H1 (cell line): ENCODE measurements around the gene STAC. TPM values are rescaled to one million over a fixed set of nuclear protein-coding genes. Genes with fewer than 3 reads are reported as not detected.

ENCODE experiments used
- CTCF ChIA-PET: fragments of 300-600 bp; sonication (Branson Sonifier 250); formaldehyde crosslinking; loops from one replicate; lab custom pipeline; 2021; ENCODE audit not compliant: partially characterized antibody; lab: Charles Lee
- POLR2A ChIA-PET: fragments of 300-600 bp; sonication (Branson Sonifier 250); formaldehyde crosslinking; loops from one replicate; lab custom pipeline; 2021; ENCODE audit warnings: inconsistent platforms; ENCODE audit not compliant: partially characterized antibody; lab: Charles Lee
- DNase-seq, 2 experiments: peaks; one replicate each; pipeline versions ENCODE4 v3.0.0 to v3.0.0-alpha.2; 2010 to 2022; ENCODE audit warnings: low spot score in 2 of 2, low read depth in 1 of 2, mixed read lengths in 1 of 2
- FAIRE-seq: peaks from 2 replicates; lab custom pipeline; 2011; peaks lifted over from hg19 to GRCh38; lab: Jason Lieb, UNC
- H2AFZ ChIP-seq: 2 replicates; pipeline ENCODE4 v1.8.1; 2012; ENCODE audit warnings: low read length, inconsistent platforms
- H2AK5ac ChIP-seq: 2 replicates; pipeline ENCODE4 v1.6.1; 2013; ENCODE audit warnings: low read depth, low read length
- H2BK120ac ChIP-seq: replicated peaks from 2 replicates; pipeline ENCODE3; 2013; ENCODE audit warnings: low read depth, low read length, inconsistent platforms
- H2BK12ac ChIP-seq: 2 replicates; pipeline ENCODE4 v1.6.1; 2013; ENCODE audit warnings: low read depth, low read length
- H2BK15ac ChIP-seq: 2 replicates; pipeline ENCODE4 v1.6.1; 2013; ENCODE audit warnings: low read length
- H2BK20ac ChIP-seq: 2 replicates; pipeline ENCODE4 v1.6.1; 2013; ENCODE audit warnings: low read length
- H2BK5ac ChIP-seq: 2 replicates; pipeline ENCODE4 v1.6.1; 2013; ENCODE audit warnings: low read depth, low read length
- H3K14ac ChIP-seq: 2 replicates; pipeline ENCODE4 v1.6.1; 2013; ENCODE audit warnings: inconsistent platforms; ENCODE audit not compliant: insufficient read length
- H3K18ac ChIP-seq: 2 replicates; pipeline ENCODE4 v1.6.1; 2013; ENCODE audit warnings: low read length; ENCODE audit errors: extremely low read depth
- H3K23ac ChIP-seq: 2 replicates; pipeline ENCODE4 v1.6.1; 2013; ENCODE audit warnings: inconsistent platforms; ENCODE audit not compliant: insufficient read length
- H3K23me2 ChIP-seq: 2 replicates; pipeline ENCODE4 v1.6.1; 2013; ENCODE audit warnings: low read depth, low read length
- H3K27ac ChIP-seq: 2 replicates; pipeline ENCODE4 v1.6.1; 2011; ENCODE audit warnings: low read depth, low read length, inconsistent platforms
- H3K27me3 ChIP-seq, 4 experiments: replicated peaks in 1 of 4; 1 replicate in 1 of 4; 2 replicates in 3 of 4; pipeline versions ENCODE4 v1.6.1 to v1.8.1; 2011 to 2013; ENCODE audit warnings: low read length in 3 of 4, mild to moderate bottlenecking in 3 of 4, inconsistent platforms in 2 of 4, mixed read lengths in 2 of 4, moderate library complexity in 1 of 4; ENCODE audit not compliant: control insufficient read depth in 3 of 4, insufficient read depth in 3 of 4; ENCODE audit errors: extremely low read depth in 1 of 4
- H3K36me3 ChIP-seq, 4 experiments: 2 replicates each; pipeline versions ENCODE4 v1.6.1 to v1.8.1; 2011 to 2013; ENCODE audit warnings: mild to moderate bottlenecking in 4 of 4, low read length in 3 of 4, moderate library complexity in 2 of 4, control low read depth in 1 of 4, inconsistent platforms in 1 of 4; ENCODE audit not compliant: insufficient read depth in 4 of 4, control insufficient read depth in 2 of 4
- H3K4ac ChIP-seq: replicated peaks from 2 replicates; pipeline ENCODE3; 2013; ENCODE audit warnings: low read length, low read depth, mixed read lengths, inconsistent platforms; ENCODE audit not compliant: insufficient read length
- H3K4me1 ChIP-seq, 4 experiments: replicated peaks in 1 of 4; 1 replicate in 1 of 4; 2 replicates in 3 of 4; pipeline versions ENCODE4 v1.6.1 to v1.8.1; 2011 to 2013; ENCODE audit warnings: low read length in 3 of 4, inconsistent platforms in 2 of 4, mixed read lengths in 1 of 4; ENCODE audit not compliant: insufficient read depth in 4 of 4, control insufficient read depth in 3 of 4
- H3K4me2 ChIP-seq, 2 experiments: 2 replicates each; pipeline versions ENCODE4 v1.6.1 to v1.8.1; 2011 to 2013; ENCODE audit warnings: low read depth in 2 of 2, low read length in 2 of 2, control low read depth in 1 of 2, inconsistent platforms in 1 of 2, mild to moderate bottlenecking in 1 of 2; ENCODE audit not compliant: insufficient read depth in 1 of 2
- H3K4me3 ChIP-seq, 4 experiments: fragments of 200-600, 300-600 bp in 1 of 4; sonication (generic), shearing (Covaris generic), sonication (Bioruptor Twin) in 1 of 4; 2 replicates each; pipeline versions ENCODE4 v1.5.1 to v1.8.1; 2011 to 2016; ENCODE audit warnings: low read length in 4 of 4, low read depth in 3 of 4, control low read depth in 2 of 4, inconsistent platforms in 2 of 4, mild to moderate bottlenecking in 2 of 4, mixed read lengths in 1 of 4, moderate library complexity in 1 of 4; ENCODE audit not compliant: insufficient read depth in 2 of 4; ENCODE audit errors: extremely low read depth in 1 of 4
- H3K56ac ChIP-seq: replicated peaks from 2 replicates; pipeline ENCODE3; 2013; ENCODE audit warnings: low read depth, mild to moderate bottlenecking, mixed read lengths, low read length, inconsistent platforms; ENCODE audit not compliant: insufficient read length
- H3K79me1 ChIP-seq: 2 replicates; pipeline ENCODE4 v1.6.1; 2013; ENCODE audit warnings: low read depth, low read length, control low read depth
- H3K79me2 ChIP-seq, 2 experiments: 2 replicates each; pipeline versions ENCODE4 v1.6.1 to v1.8.1; 2012 to 2013; ENCODE audit warnings: low read length in 2 of 2, mild to moderate bottlenecking in 2 of 2, inconsistent platforms in 1 of 2; ENCODE audit not compliant: insufficient read depth in 2 of 2, control insufficient read depth in 1 of 2
- H3K9ac ChIP-seq, 4 experiments: replicated peaks in 1 of 4; 1 replicate in 1 of 4; 2 replicates in 3 of 4; pipeline versions ENCODE4 v1.6.1 to v1.8.1; 2011 to 2013; ENCODE audit warnings: low read depth in 3 of 4, low read length in 3 of 4, control low read depth in 2 of 4, mild to moderate bottlenecking in 2 of 4, moderate library complexity in 2 of 4, inconsistent platforms in 1 of 4; ENCODE audit errors: extremely low read depth in 1 of 4
- H3K9me3 ChIP-seq, 2 experiments: 2 replicates each; pipeline versions ENCODE4 v1.6.1 to v1.8.1; 2012 to 2013; ENCODE audit warnings: mild to moderate bottlenecking in 2 of 2, moderate library complexity in 2 of 2, control low read depth in 1 of 2, inconsistent platforms in 1 of 2, low read depth in 1 of 2, low read length in 1 of 2, mixed read lengths in 1 of 2; ENCODE audit not compliant: insufficient read depth in 2 of 2
- H4K20me1 ChIP-seq, 2 experiments: replicated peaks in 1 of 2; 2 replicates each; pipeline versions ENCODE3 to v1.8.1; 2011 to 2013; ENCODE audit warnings: inconsistent platforms in 2 of 2, low read length in 2 of 2, mild to moderate bottlenecking in 1 of 2; ENCODE audit not compliant: insufficient read depth in 2 of 2, control insufficient read depth in 1 of 2
- H4K5ac ChIP-seq: 2 replicates; pipeline ENCODE4 v1.6.1; 2013; ENCODE audit warnings: low read length, low read depth, mixed read lengths, inconsistent platforms; ENCODE audit not compliant: insufficient read length
- H4K8ac ChIP-seq: 2 replicates; pipeline ENCODE4 v1.8.0; 2013; ENCODE audit warnings: mild to moderate bottlenecking, moderate library complexity, low read length, inconsistent platforms; ENCODE audit not compliant: insufficient read depth; ENCODE audit errors: extremely low read depth
- H4K91ac ChIP-seq: replicated peaks from 2 replicates; pipeline ENCODE3; 2013; ENCODE audit warnings: low read length, mixed read lengths, inconsistent platforms; ENCODE audit not compliant: insufficient read length
- POU5F1 ChIP-seq: IDR thresholded peaks from 2 replicates; pipeline ENCODE4 v1.6.1; 2011; ENCODE audit warnings: low read depth, mild to moderate bottlenecking, low read length, moderate library complexity
- ZNF274 ChIP-seq: IDR thresholded peaks from 2 replicates; pipeline ENCODE4 v1.7.0; 2012; ENCODE audit warnings: low read length, borderline replicate concordance; ENCODE audit errors: extremely low read depth
- WGBS, 2 experiments: shearing (Covaris generic) in 1 of 2; methylation state at CpG; one replicate each; pipeline versions ENCODE4 v1.1.6 to v1.1.7; 2013 to 2015; ENCODE audit warnings: low lambda C conversion rate in 2 of 2, mixed read lengths in 2 of 2, inconsistent platforms in 1 of 2, low coverage in 1 of 2, missing lambda C conversion rate in 1 of 2; ENCODE audit not compliant: insufficient replicate concordance in 2 of 2, insufficient coverage in 1 of 2, insufficient read length in 1 of 2; ENCODE audit errors: extremely low coverage in 1 of 2, missing lambda C conversion rate in 1 of 2; 5-methylcytosine and 5-hydroxymethylcytosine counted together
- polyA plus RNA-seq, 7 experiments: library from polyadenylated mRNA; depleted of rRNA in 3 of 7; stranded (reverse) in 5 of 7; unstranded in 2 of 7; fragments of >200 nt in 5 of 7; fragments of 200-250 nt in 2 of 7; gene quantifications; 1 replicate in 5 of 7; 2 replicates in 1 of 7; 4 replicates in 1 of 7; pipeline versions ENCODE4 v1.2.1 to v1.2.3, GENCODE V29; 2011 to 2013; ENCODE audit warnings: missing spikeins in 2 of 7, mixed read lengths in 2 of 7
- total RNA-seq: library from RNA; stranded (reverse); fragmentation: NEBNext Ultra II Directional; extraction: Animal tissue kit (Norgen Biotek cat#: 25700); gene quantifications from 2 replicates; pipeline ENCODE4 v1.2.1, GENCODE V29; 2021

STAC gene
- total and polyA plus RNA-seq, 2 of the 8 experiments (the other 6 are each of a cell fraction or from before 2014, with no cell fraction given): 8.0 to 18.1 TPM

- Histone ChIP-seq H3K4me2 (no peak overlapping the region), H3K36me3 (peaks cover 0 to 2% (median 0%) of the 10 kb centered on the region in 4 experiments; a peak in 3 of 8 replicates), H4K91ac (no peak overlapping the region), H2BK5ac (no peak overlapping the region), H3K79me1 (no peaks in the 10 kb centered on the region; the same call in 1 of the 2 replicates), H3K18ac (no peak overlapping the region), H3K14ac (no peak overlapping the region), H4K5ac (no peak overlapping the region), H3K27ac (no peak overlapping the region), H3K56ac (no peak overlapping the region), H3K4me1 (no peaks in the 10 kb centered on the region; a peak in 2 of 7 replicates), H3K79me2 (no peaks in the 10 kb centered on the region), H2BK12ac (no peak overlapping the region), H3K23ac (no peak overlapping the region), H2BK20ac (no peak overlapping the region), H2BK120ac (no peak overlapping the region), H2AK5ac (no peak overlapping the region), H3K23me2 (no peaks in the 10 kb centered on the region), H4K20me1 (no peaks in the 10 kb centered on the region), H3K4me3 (no peak overlapping the region), H3K4ac (no peak overlapping the region), H2BK15ac (no peak overlapping the region), H3K9me3 (0 out of 4 replicates have a peak, but pooled peaks cover 0 to 3% of the 10 kb centered on the region in 2 experiments), H2AFZ (no peak overlapping the region), H3K9ac (no peak overlapping the region), H4K8ac (no peak overlapping the region), H3K27me3 (no peaks in the 10 kb centered on the region)
- TF ChIP-seq POU5F1: no peak
- TF ChIP-seq ZNF274: no peak
- CTCF ChIA-PET: interaction anchor here (1.0 kb wide), 2 partner anchors 16 to 52 kb away, joined by 3 read pairs; no protein-coding TSS in a partner anchor
- POLR2A ChIA-PET: no interaction called here
- FAIRE-seq: no peak
- 95% methylated on average over 2 of the region's 2 CpGs; no CpG with 5 or more reads in 1 of the 2 experiments for WGBS, 2 experiments
- no peak for DNase-seq
Observed at GRCh38 chr3:36409862-36410261, 29.6 kb downstream of the STAC start.
